Measurements from ENCODE around the gene LBX1.

LBX1 gene

DNA sequence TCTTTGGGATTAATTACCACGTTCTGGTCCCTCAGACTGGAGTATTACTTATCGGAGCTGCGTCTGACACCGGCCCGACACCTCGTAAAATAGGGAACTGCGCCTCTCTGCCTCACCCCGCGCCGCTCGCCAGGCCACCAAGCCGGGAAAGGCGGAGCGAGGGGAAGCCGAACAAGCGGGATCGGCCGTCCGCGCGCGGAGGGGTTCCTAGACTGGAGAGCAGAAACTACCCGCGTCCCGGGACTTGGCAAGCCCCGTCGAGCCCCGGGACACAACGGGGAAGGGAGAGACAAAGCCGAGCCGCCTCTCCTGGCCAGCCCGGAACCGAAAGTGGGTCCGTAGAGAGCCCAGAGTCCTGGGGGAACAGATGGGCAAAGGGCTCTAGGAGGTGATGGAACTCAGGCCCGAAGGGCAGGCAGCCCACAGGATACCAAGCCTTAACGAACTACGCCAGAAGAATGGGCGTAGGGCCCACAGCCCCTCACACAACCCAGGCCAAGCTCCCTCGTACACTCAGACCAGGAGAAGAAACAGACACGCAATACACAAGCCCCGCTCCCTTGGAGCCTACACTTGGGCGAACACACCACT lies 6.5 kb downstream of the LBX1 start:
- TF ChIP-seq, protein P1, sequence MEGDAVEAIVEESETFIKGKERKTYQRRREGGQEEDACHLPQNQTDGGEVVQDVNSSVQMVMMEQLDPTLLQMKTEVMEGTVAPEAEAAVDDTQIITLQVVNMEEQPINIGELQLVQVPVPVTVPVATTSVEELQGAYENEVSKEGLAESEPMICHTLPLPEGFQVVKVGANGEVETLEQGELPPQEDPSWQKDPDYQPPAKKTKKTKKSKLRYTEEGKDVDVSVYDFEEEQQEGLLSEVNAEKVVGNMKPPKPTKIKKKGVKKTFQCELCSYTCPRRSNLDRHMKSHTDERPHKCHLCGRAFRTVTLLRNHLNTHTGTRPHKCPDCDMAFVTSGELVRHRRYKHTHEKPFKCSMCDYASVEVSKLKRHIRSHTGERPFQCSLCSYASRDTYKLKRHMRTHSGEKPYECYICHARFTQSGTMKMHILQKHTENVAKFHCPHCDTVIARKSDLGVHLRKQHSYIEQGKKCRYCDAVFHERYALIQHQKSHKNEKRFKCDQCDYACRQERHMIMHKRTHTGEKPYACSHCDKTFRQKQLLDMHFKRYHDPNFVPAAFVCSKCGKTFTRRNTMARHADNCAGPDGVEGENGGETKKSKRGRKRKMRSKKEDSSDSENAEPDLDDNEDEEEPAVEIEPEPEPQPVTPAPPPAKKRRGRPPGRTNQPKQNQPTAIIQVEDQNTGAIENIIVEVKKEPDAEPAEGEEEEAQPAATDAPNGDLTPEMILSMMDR (conservative IDR thresholded peaks at IDR 0.05): no peak
- no peak for TF ChIP-seq ZFX (IDR thresholded peaks at IDR 0.05)
- H3K27ac ChIP-seq: no peak overlapping the region

GRCh38 chr10:101221963-101222531 lies 7.2 kb downstream of the LBX1 start:
- H3K27ac ChIP-seq: no peak overlapping the region
- no peak for TF ChIP-seq ZFX (IDR thresholded peaks at IDR 0.05)

- no peak for TF ChIP-seq ZFX (IDR thresholded peaks at IDR 0.05)
- TF ChIP-seq, protein P1 (conservative IDR thresholded peaks at IDR 0.05): no peak
- no peak overlapping the region for H3K27ac ChIP-seq
Observed at GRCh38 chr10:101221549-101221948, 7.7 kb downstream of the LBX1 start.

GRCh38 chr10:101219946-101220451 lies 9.3 kb downstream of the LBX1 start:
- no peak overlapping the region for H3K27ac ChIP-seq
- TF ChIP-seq, protein P1 (conservative IDR thresholded peaks at IDR 0.05): no peak
- no peak for TF ChIP-seq ZFX (IDR thresholded peaks at IDR 0.05)

- no peak for TF ChIP-seq ZFX (IDR thresholded peaks at IDR 0.05)
- TF ChIP-seq, protein P1 (conservative IDR thresholded peaks at IDR 0.05): no peak
- no peak overlapping the region for H3K27ac ChIP-seq
Observed at GRCh38 chr10:101219139-101219945, 9.9 kb downstream of the LBX1 start.

- TF ChIP-seq, protein P1 (conservative IDR thresholded peaks at IDR 0.05): no peak
- no peak for TF ChIP-seq ZFX (IDR thresholded peaks at IDR 0.05)
- no peak overlapping the region for H3K27ac ChIP-seq
Observed at GRCh38 chr10:101218351-101219138, 10.7 kb downstream of the LBX1 start.

DNA sequence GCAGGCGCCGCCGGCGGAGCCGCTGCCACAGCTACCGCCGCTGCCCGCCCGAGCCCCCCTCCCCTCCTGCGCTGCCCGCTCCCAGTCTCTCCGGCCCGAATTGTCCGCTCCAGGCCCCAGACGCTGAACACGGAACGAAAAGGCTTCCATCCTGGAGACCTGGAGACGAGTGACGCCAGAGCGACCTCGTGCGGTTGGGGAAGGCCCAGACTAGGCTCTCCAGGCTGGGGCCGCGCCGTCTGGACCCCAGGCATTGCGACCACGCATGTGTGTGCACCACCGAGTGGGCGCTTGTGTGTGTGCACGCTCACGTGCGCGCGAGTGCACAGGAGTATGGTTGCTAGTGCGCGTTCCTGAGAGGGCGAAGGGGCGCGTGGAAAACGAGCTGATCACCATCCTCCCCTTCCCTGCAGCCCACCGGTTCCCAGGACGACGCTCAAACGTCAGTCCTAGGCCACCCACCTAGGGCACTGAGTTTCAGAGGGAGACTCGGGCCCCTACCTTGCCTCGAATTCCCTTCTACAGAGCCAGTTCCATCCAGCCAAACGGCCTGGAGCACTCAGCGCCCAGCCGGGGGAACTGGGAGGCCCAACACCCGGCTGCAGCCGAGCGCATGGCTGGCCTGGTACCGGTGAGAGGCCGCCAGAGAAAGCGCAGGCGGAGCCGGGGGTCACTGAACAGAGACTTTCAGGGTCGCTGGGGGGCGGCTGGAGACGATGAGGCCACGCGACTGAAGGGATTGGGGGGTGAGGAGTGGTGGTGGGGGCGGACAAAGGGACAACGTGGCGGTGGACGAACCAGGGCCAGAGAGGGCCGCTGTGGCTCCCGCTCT lies 11.6 kb downstream of the LBX1 start:
- H3K27ac ChIP-seq: no peak overlapping the region
- no peak for TF ChIP-seq ZFX (IDR thresholded peaks at IDR 0.05)
- TF ChIP-seq, protein P1 (conservative IDR thresholded peaks at IDR 0.05): no peak

All from C4-2B (cell line).